Ureter (tissue), 1 donor: Measurements from ENCODE around the gene NCEH1. TPM values are rescaled to one million over a fixed set of nuclear protein-coding genes. Genes with fewer than 3 reads are reported as not detected.
"Not testable (repeated sequence)": the region's sequence is repeated elsewhere in the genome, so short reads cannot be mapped to it uniquely, and the experiment has no call there.

ENCODE experiments used
- DNase-seq: peaks from one replicate; pipeline ENCODE4 v3.0.0-alpha.2; 2020; ENCODE audit warnings: low spot score
- total RNA-seq: library from RNA; stranded (reverse); gene quantifications from one replicate; pipeline ENCODE4 v1.2.4, GENCODE V29; 2023
- donor health status: DM: yes; HTN: yes; CAD: no.

The NCEH1 gene
- total RNA-seq, 1 donor from 2014 or later, result 20.7 TPM

GRCh38 chr3:172612871-172613678 lies 97.8 kb downstream of the NCEH1 start:
- DNase-seq, result no peak

DNA sequence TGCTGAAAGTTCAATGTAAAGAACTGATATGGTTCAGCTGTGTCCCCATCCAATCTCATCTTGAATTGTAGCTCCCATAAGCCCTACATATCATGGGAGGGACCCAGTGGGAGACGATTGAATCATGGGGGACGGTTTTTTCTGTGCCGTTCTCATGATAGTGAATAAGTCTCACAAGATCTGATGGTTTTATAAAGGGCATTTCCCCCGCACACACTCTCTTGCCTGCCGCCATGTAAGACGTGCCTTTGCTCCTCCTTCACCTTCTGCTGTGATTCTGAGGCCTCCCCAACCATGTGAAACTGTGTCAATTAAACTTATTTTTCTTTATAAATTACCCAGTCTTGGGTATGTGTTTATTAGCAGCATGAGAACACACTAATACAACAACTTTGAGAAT lies 101.1 kb downstream of the NCEH1 start:
- no peak for DNase-seq

GRCh38 chr3:172608575-172608974 lies 102.3 kb downstream of the NCEH1 start:
- no peak for DNase-seq

- DNase-seq, result no peak
These were observed 103.4 kb downstream of the NCEH1 start for GRCh38 chr3:172607305-172608121.

DNA sequence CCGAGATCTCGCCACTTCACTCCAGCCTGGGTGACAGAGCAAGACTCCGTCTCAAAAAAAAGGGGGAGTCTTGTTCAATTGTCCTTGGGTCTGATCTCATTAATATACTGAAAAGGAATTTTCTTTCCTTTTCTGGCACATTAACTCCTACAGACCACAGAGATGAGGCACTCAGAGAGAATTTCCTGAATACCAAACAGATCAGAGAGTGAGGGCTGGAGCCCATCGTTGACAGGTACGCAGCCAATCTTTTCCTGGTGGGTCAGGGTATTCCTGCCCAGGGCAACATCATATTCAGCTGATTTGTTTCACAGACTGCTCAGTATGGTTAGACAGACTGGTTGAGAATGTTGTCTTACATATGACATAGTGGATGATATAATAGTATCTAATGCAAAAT lies 104.8 kb downstream of the NCEH1 start:
- DNase-seq, result no peak

DNA sequence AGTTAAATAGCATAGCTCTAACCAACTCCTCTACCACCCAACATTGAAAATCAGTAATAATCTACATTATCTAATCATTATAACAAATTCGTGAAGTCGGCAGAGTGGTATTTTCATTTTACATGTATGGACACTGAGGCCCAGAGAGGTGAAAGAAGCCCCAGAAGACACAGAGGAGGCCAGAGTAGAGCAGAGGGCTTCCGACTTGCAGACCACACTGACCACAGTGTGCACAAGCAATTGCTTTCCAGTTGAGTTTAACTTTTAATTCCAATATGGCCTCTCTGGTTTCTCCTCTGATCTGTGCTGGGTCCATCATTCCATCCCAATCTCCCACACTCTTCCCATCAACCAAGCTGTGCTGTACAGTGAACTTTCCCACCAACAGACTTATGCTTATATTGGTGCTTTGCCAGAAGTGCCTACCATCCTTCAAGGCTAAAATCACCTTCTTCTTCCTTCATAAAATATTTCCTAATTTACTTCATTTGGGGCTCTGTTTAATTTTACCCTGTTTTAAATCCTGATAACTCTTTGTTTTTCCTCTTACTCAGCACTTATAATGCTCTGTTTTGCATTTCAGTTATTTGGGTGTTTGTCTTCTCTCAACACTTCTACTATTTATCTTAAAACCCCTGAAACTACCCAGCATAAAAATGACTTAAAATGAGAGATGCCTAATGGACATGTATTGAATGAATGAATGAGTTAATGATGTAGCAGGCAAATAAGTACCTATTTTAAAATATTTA lies 105.8 kb downstream of the NCEH1 start:
- DNase-seq, result no peak

GRCh38 chr3:172601066-172601832 lies 109.6 kb downstream of the NCEH1 start:
- no peak for DNase-seq

DNA sequence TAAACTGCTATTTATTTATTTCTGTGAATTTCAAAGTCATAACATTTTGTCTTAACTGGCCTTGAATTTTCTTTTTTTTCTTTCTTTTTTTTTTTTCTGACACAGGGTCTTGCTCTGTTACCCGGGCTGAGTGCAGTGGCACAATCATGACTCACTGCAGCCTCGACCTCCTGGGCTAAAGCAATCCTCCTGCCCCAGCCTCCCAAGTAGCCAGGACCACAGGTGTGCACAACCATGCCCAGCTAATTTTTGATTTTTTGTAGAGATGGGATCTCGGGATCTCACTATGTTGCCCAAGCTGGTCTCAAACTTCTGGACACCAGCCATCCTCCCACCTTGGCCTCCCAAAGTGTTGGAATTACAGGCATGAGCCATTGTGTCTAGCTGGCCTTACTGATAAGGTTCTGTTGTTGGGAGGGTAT lies 110.2 kb downstream of the NCEH1 start:
- DNase-seq, result no peak

DNA sequence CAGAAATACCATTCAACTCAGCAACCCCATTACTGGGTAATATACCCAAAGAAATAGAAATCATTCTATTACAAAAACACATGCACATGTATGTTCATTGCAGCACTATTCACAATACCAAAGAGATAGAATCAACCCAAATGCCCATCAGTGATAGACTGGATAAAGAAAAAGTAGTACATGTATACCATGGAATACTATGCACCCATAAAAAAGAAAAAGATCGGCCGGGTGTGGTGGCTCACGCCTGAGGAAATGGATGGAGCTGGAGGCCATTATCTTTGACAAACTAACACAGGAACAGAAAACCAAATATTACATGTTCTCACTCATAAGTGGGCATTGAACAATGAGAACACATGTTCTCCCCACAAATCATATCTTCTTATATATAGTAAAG lies 112.0 kb downstream of the NCEH1 start:
- no peak for DNase-seq

DNA sequence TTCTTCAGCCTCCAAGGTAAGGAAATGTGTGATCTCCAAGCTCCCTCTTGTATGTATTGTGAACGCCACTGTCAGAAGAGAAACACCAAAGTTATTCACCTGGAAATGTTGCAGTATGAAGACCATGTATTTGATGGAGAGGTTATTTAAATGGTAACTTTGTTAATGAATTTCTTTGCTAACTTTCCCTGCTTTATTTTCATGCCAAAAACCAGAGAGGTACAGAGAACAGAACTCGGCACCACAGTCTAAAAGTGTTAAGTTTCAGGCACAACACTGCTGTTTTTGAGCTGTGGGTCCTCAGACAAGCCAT lies 114.5 kb downstream of the NCEH1 start:
- DNase-seq, result no peak

DNA sequence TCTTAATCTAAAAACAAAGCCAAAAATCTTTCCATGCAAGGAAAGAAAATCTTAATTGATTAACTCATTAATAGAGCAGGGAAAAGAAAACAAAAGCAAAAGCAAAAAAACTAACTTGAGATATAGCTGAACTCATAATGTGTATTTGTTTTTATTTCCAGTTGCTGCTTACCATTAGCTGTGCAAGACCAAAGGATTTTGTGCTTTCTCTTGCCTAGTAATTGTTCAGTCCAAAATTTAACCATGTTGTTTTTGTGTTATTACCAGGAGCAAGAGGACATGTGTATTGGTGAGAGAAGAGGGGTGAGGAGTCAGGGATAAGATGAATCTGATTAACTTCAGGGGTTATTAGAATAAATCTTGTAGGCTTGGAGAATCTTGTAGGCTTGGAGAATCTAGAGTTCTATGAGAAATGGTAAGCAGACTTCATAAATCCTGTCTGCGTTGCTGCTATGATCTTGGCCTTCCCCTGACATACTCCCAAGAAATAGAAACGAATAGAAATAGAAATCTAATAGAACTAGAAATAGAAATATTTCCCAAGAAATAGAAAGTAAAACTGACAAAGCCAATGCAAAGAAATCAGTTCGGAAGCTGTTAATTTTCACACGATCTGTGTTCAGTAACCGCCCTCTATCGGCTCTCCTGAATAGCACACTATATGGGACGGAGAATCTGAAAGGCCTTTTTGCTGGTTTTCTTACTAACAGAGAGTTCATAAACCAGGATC lies 115.0 kb downstream of the NCEH1 start:
- DNase-seq, result no peak

- DNase-seq, result not testable (repeated sequence)
These were observed 115.8 kb downstream of the NCEH1 start for GRCh38 chr3:172594900-172595663.

GRCh38 chr3:172592898-172593669 lies 117.8 kb downstream of the NCEH1 start:
- DNase-seq, result no peak

DNA sequence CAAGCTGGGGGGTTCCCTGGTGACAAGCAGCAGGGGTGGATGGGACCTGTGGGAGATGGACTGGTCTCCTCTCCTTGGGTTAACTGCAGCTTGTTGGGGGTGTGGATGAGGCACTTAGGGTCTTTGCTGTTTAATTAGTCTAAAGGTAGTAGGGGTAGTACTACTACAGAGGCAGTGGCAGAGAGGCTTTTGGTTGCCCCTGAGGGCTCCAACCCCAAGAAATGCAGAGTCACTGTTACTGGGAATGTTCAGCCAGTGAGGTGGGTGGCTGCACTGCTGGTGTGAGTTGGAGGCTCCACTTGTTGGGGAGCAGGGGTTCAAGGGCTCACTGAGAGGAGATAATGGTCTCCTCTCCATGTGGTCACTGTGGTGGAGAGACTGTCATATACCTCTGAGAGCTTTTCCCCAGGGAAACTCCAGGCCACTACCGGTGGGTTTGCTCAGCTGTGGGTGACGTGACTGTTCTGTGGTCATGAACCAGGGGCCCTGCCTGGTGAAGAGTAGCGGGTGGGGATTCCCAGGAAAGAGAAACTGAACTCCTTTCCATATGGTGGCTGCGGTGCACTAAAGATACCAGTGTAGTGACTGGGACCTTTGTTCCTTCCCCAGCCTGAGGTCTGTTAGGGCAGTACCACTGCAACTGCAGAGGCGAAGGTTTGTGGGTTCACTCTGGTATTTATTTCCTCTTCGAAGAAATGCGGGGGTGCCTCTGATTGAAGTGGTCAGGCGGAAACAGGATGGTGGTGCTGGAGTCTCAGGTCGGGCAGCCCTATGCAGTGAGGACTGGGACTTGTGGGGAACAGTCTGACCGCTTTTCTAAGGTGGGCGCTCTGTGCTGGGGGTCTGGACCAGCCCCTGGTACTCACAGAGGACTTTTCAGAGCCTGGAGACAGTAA lies 118.7 kb downstream of the NCEH1 start:
- no peak for DNase-seq

DNA sequence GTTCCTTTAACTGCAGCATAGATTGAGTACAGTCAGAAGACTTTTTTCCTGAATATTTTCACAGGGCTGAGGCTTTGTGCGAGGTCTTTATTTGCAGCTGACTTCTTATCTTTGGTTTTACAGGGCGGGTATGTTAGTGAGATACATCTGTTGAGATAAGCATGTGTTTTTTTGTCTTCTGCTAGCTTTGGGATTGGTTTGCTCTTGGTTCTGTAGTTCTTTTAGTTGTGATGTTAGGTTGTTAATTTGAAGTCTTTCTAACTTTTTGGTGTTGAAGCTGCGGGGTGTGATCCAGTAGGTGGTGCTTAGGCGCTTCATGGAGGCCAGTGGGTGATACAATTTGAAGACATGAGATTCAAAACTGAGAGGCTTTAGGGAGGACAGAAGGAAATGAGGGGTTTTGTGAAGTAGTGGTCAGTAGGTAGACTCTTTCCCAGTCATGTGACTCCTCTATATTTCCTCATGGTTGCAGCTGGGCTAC lies 119.7 kb downstream of the NCEH1 start:
- DNase-seq, result no peak

DNA sequence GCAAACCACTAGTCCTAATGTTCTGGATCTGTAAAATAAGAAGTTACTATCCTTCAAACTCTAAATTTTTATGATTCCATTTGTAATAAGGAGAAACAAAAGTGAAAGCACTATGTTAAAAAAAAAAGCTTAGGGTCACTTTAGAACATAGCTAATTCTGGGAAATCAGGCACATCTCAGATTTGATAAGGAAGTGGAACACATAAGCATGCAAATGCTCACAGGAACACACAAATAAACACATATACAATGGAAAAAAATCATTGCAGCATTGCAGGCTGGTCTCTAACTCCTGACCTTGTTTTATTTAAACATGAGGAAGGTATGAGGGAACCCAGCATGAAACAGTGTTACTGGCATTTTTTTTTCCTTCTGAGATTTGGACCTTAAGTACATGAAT lies 124.4 kb downstream of the NCEH1 start:
- no peak for DNase-seq

DNA sequence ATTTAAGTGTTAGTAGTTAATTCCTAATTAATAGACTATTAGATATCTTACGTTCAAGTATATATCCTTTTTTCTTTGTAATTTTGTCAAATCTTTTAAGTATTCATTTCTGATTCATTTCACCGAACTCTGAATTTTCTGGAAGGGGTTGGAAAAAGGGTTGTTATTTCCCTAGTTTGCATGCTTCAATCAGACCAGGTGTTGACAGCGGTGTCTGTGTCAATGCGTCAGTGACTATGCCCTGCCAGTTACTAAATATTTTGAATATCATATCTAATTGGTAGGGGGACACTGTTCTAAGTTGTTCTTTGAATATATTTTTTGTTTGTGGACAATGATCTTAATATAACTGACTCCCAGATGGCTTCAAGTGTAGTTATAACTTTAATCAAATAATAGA lies 124.9 kb downstream of the NCEH1 start:
- no peak for DNase-seq

GRCh38 chr3:172582712-172583111 lies 128.2 kb downstream of the NCEH1 start:
- DNase-seq, result no peak
